Body of pancreas (tissue), 4 donors: ENCODE measurements around the gene KMT2B. TPM values are rescaled to one million over a fixed set of nuclear protein-coding genes. Genes with fewer than 3 reads are reported as not detected.

Experiments used
- ATAC-seq: fragments of 150-250 bp; one replicate; pipeline ENCODE4 v1.9.1; 2016
- DNase-seq, 4 donors: peaks; one replicate each; pipeline ENCODE4 v3.0.0-alpha.2; 2019
- H3K27ac ChIP-seq, 4 donors: fragments of 200-600 bp; sonication (generic); 1 replicate in 3 of 4; 2 replicates in 1 of 4; pipeline versions ENCODE4 v1.5.1 to v1.6.1; 2016 to 2019; ENCODE audit warnings: mild to moderate bottlenecking in 1 of 4, mixed read lengths in 1 of 4, moderate library complexity in 1 of 4
- H3K27me3 ChIP-seq, 2 donors: fragments of 200-600 bp; sonication (generic); one replicate each; pipeline ENCODE4 v1.6.0; 2016; ENCODE audit warnings: mild to moderate bottlenecking in 1 of 2
- H3K36me3 ChIP-seq, 2 donors: fragments of 200-600 bp; sonication (generic); replicated peaks in 1 of 2; 2 replicates each; pipeline ENCODE4 v1.5.1; 2016; ENCODE audit warnings: low read depth in 2 of 2; ENCODE audit not compliant: insufficient read depth in 1 of 2
- H3K4me1 ChIP-seq: fragments of 200-600 bp; sonication (generic); one replicate; pipeline ENCODE4 v1.6.0; 2016
- H3K4me3 ChIP-seq, 2 donors: fragments of 200-600 bp; sonication (generic); 1 replicate in 1 of 2; 2 replicates in 1 of 2; pipeline ENCODE4 v1.5.1; 2016 to 2019
- H3K9me3 ChIP-seq, 3 donors: fragments of 200-600 bp; sonication (generic); 1 replicate in 2 of 3; 2 replicates in 1 of 3; pipeline ENCODE4 v1.5.1; 2016
- CTCF ChIP-seq, 7 experiments: fragments of 450-650 bp in 4 of 7; fragments of 200-600 bp in 3 of 7; sonication (generic) in 3 of 7; IDR thresholded peaks; one replicate each; pipeline ENCODE4 v1.5.1; 2016 to 2019; ENCODE audit warnings: antibody characterized with exemption in 7 of 7
- POLR2A ChIP-seq, 3 donors: fragments of 450-650 bp; IDR thresholded peaks; one replicate each; pipeline ENCODE4 v1.6.1; 2016; ENCODE audit warnings: antibody characterized with exemption in 3 of 3, mild to moderate bottlenecking in 2 of 3
- WGBS, 2 donors: methylation state at CpG; one replicate each; pipeline ENCODE4 v1.1.5; 2017; 5-methylcytosine and 5-hydroxymethylcytosine counted together
- intact Hi-C: fragments of 100-400 bp; cut with DNase I; formaldehyde crosslinking; loops from one replicate; pipeline ENCODE4 v1.15.1; 2023
- total RNA-seq, 2 donors: library from RNA; depleted of rRNA; stranded (reverse); fragments of >200 nt; gene quantifications; one replicate each; pipeline ENCODE4 v1.1.0, GENCODE V29; 2016

The KMT2B gene
- total RNA-seq, 2 donors from 2014 or later: 18.7 to 31.6 TPM

- Histone ChIP-seq H3K27me3 (no peaks in the 10 kb centered on the region), H3K4me3 (no peak overlapping the region), H3K9me3 (no peaks in the 10 kb centered on the region), H3K4me1 (no peaks in the 10 kb centered on the region), H3K27ac (no peak overlapping the region), H3K36me3 (peaks cover 5 to 45% of the 10 kb centered on the region in 2 donors)
- TF ChIP-seq POLR2A (IDR thresholded peaks at IDR 0.05): no peak
- TF ChIP-seq CTCF (IDR thresholded peaks at IDR 0.05): no peak
- intact Hi-C loops: no loop called here
- WGBS, 2 donors: 91% methylated on average over 22 of the region's 25 CpGs; no CpG with 5 or more reads in 1 of the 2 donors
- ATAC-seq (no peak), DNase-seq (no peak)
Observed at GRCh38 chr19:35732540-35733179, 14.9 kb downstream of the KMT2B start.

GRCh38 chr19:35733180-35734125 lies 15.7 kb downstream of the KMT2B start:
- Histone ChIP-seq H3K4me3 (no peak overlapping the region), H3K27ac (no peak overlapping the region), H3K36me3 (peaks cover 8 to 44% of the 10 kb centered on the region in 2 donors), H3K27me3 (no peaks in the 10 kb centered on the region), H3K4me1 (no peaks in the 10 kb centered on the region), H3K9me3 (no peaks in the 10 kb centered on the region)
- WGBS, 2 donors: 90 to 92% methylated on average over 22 to 30 of the region's 35 CpGs
- DNase-seq (no peak), ATAC-seq (no peak)
- TF ChIP-seq POLR2A (IDR thresholded peaks at IDR 0.05): no peak
- no peak for TF ChIP-seq CTCF (IDR thresholded peaks at IDR 0.05)
- intact Hi-C loops: no loop called here

- Histone ChIP-seq H3K27me3 (no peaks in the 10 kb centered on the region), H3K27ac (no peak overlapping the region), H3K4me1 (peaks cover under 1% of the 10 kb centered on the region), H3K9me3 (no peaks in the 10 kb centered on the region), H3K4me3 (no peak overlapping the region), H3K36me3 (peaks cover 9 to 40% of the 10 kb centered on the region in 2 donors)
- DNase-seq (no peak), ATAC-seq (no peak)
- intact Hi-C loops: no loop called here
- TF ChIP-seq CTCF (IDR thresholded peaks at IDR 0.05) (no peak), POLR2A (IDR thresholded peaks at IDR 0.05) (no peak)
- 95 to 96% methylated on average over 8 of the region's 8 CpGs for WGBS, 2 donors
Observed at GRCh38 chr19:35734273-35734672, 16.5 kb downstream of the KMT2B start.

GRCh38 chr19:35734889-35735288 lies 17.1 kb downstream of the KMT2B start:
- intact Hi-C loops: no loop called here
- H3K36me3 ChIP-seq: peaks cover 9 to 34% of the 10 kb centered on the region in 2 donors

More at GRCh38 chr19:35734889-35735288, 17.1 kb downstream of the KMT2B start:
- 77 to 82% methylated on average over 4 to 5 of the region's 5 CpGs for WGBS, 2 donors
- DNase-seq (no peak), ATAC-seq (no peak)
- no peaks in the 10 kb centered on the region for H3K9me3 ChIP-seq
- H3K27me3 ChIP-seq: no peaks in the 10 kb centered on the region
- peaks cover 7% of the 10 kb centered on the region for H3K4me1 ChIP-seq
- TF ChIP-seq CTCF (IDR thresholded peaks at IDR 0.05): no peak
- TF ChIP-seq POLR2A (IDR thresholded peaks at IDR 0.05): no peak
- H3K4me3 ChIP-seq: no peak overlapping the region
- H3K27ac ChIP-seq: no peak overlapping the region
